A549 treated with RU486 at 1 μM for 4 hours (cell line): ENCODE measurements around the gene LYSMD4. TPM values are rescaled to one million over a fixed set of nuclear protein-coding genes. Genes with fewer than 3 reads are reported as not detected.

Experiments used
- total RNA-seq: library from RNA; stranded (reverse); fragments of 200-300 nt; extraction: Qiagen RNA extraction; gene quantifications from 5 replicates; pipeline ENCODE4 v1.2.3, GENCODE V29; 2022; ENCODE audit warnings: low read depth

LYSMD4 gene
- 3.5 to 4.2 TPM (median 4.0 TPM) in 5 replicates for total RNA-seq

DNA sequence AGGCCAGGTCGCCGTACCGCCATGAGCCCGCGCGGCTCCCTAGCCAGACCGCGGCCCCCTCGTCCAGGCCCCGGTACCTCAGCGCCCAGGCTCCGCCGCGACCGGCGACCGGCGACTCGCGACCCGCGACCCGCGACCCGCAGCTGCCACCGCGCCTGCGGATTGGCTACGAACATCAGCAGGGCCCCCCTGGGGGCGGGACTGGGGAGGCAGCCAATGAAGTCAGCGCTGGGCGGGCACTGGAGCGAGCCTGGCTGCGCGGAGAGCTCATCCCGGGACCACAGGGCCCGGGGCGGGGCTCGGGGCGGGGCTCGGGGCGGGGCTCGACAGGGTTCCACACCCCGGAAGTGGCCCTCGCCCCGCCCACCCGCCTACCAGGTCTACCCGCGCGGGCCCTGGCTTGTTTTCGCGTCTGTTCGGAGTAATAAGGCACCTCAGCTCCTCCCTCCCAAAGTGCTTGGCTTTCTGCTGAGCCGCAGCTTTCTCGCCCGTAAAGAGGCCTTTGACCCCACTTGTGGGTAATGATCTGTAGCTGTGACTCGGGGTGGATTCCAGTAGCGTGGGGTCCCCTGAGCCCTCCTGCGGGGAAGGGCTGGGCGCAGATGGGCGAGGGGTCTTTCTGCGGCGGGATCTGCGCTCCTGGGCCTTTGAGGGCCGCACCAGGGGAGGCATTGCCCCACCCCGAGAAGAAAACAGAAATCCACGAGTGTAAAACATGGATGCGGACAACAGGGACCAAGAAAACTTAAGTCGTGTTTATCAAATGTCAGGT, at the start of gene LYSMD4:
LYSMD4 (minus strand) TSS at position 170 of the 772 bp plus-strand sequence. CDS start 1,438 bp downstream, outside the sequence.

Other genes with a start within 250 kb of the LYSMD4 start
- 13.4 to 15.2 TPM (median 14.3 TPM) in 5 replicates for gene MEF2A, start 167.5 kb downstream of the LYSMD4 start, total RNA-seq